ENCODE results near the gene HOXA9.

Gene HOXA9

GRCh38 chr7:27211084-27211446, 45.7 kb upstream of the HOXA9 start:
- H3K4me3 ChIP-seq (ENCODE audit: control insufficient read depth, low read depth, low read length), result no peak overlapping the region
- no peak for TF ChIP-seq CTCF (conservative IDR thresholded peaks at IDR 0.05; ENCODE audit: control insufficient read depth, insufficient read depth, low read depth, low read length)
- no peak for DNase-seq (ENCODE audit: low read depth)

- peak; percentile 74 for TF ChIP-seq CTCF (conservative IDR thresholded peaks at IDR 0.05; ENCODE audit: control insufficient read depth, insufficient read depth, low read depth, low read length)
- DNase-seq (ENCODE audit: low read depth), result peak; percentile 45
- peak overlapping the region; percentile 34 for H3K4me3 ChIP-seq (ENCODE audit: control insufficient read depth, low read depth, low read length)
These were observed 45.2 kb upstream of the HOXA9 start for GRCh38 chr7:27210441-27211083.

GRCh38 chr7:27209933-27210440, 44.6 kb upstream of the HOXA9 start:
- TF ChIP-seq CTCF (conservative IDR thresholded peaks at IDR 0.05; ENCODE audit: control insufficient read depth, insufficient read depth, low read depth, low read length), result no peak
- DNase-seq (ENCODE audit: low read depth), result no peak

GRCh38 chr7:27208998-27209397, 43.7 kb upstream of the HOXA9 start:
- TF ChIP-seq CTCF (conservative IDR thresholded peaks at IDR 0.05; ENCODE audit: control insufficient read depth, insufficient read depth, low read depth, low read length), result no peak
- no peak for DNase-seq (ENCODE audit: low read depth)
- no peak overlapping the region for H3K4me3 ChIP-seq (ENCODE audit: control insufficient read depth, low read depth, low read length)

More at GRCh38 chr7:27209933-27210440, 44.6 kb upstream of the HOXA9 start:
- no peak overlapping the region for H3K4me3 ChIP-seq (ENCODE audit: control insufficient read depth, low read depth, low read length)

DNA sequence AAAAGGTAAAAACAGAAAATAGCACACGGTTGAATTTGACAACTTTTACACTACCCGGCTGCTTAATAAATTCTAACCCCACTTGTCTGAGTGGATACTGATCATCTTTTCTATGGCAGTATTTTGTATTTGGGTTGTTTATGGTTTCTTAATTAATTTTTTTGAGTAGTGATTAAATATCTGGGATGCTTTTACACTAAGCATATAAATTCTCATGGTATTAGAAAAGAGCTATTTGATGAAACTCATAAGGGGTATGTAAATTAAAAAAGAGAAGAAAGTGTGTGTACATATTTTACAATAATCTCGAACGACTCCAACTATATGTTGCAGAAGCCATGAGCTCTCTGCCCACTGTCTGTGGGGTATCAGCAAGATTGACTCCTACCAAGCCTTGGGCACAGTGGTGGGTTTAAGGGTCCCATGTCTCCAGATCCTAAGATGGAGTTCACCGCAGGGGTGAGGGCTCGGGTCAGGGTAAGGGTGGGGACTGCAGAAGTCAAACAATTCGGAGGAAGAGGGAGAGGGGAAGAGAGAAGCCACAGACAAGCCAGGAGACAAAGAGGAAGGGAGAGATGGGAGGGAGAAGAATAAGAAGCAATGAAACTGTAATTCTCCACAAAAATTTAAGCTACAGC, 42.1 kb upstream of the HOXA9 start:
- no peak for DNase-seq (ENCODE audit: low read depth)
- no peak for TF ChIP-seq CTCF (conservative IDR thresholded peaks at IDR 0.05; ENCODE audit: control insufficient read depth, insufficient read depth, low read depth, low read length)
- no peak overlapping the region for H3K4me3 ChIP-seq (ENCODE audit: control insufficient read depth, low read depth, low read length)

GRCh38 chr7:27205325-27206280, 40.3 kb upstream of the HOXA9 start:
- H3K4me3 ChIP-seq (ENCODE audit: control insufficient read depth, low read depth, low read length), result no peak overlapping the region
- TF ChIP-seq CTCF (conservative IDR thresholded peaks at IDR 0.05; ENCODE audit: control insufficient read depth, insufficient read depth, low read depth, low read length), result no peak
- no peak for DNase-seq (ENCODE audit: low read depth)

Data from fibroblast of mammary gland (primary cell).